IgD-negative memory B cell (primary cell): ENCODE results near the gene PRDM15. TPM values are rescaled to one million over a fixed set of nuclear protein-coding genes. Genes with fewer than 3 reads are reported as not detected.

Source experiments
- H3K27ac Mint-ChIP-seq, 3 donors: one replicate each; pipeline ENCODE4 v1.8.0; 2020 to 2022; ENCODE audit warnings: mild to moderate bottlenecking in 3 of 3, mixed read lengths in 3 of 3, moderate library complexity in 1 of 3
- H3K27me3 Mint-ChIP-seq: one replicate; pipeline ENCODE4 v1.8.0; 2021; ENCODE audit warnings: mixed read lengths
- H3K36me3 Mint-ChIP-seq: one replicate; pipeline ENCODE4 v1.8.0; 2020; ENCODE audit warnings: mild to moderate bottlenecking, mixed read lengths
- H3K4me1 Mint-ChIP-seq, 3 donors: one replicate each; pipeline ENCODE4 v1.8.0; 2020 to 2022; ENCODE audit warnings: mixed read lengths in 3 of 3, mild to moderate bottlenecking in 1 of 3
- H3K4me3 Mint-ChIP-seq, 4 donors: one replicate each; pipeline ENCODE4 v1.8.0; 2020 to 2022; ENCODE audit warnings: mild to moderate bottlenecking in 4 of 4, mixed read lengths in 4 of 4, moderate library complexity in 3 of 4
- H3K9me3 Mint-ChIP-seq, 3 donors: one replicate each; pipeline ENCODE4 v1.8.0; 2020 to 2021; ENCODE audit warnings: mixed read lengths in 3 of 3, mild to moderate bottlenecking in 1 of 3
- polyA plus RNA-seq: library from polyadenylated mRNA; unstranded; fragments of 300-500 nt; fragmentation: Illumina TruSeq; gene quantifications from one replicate; pipeline ENCODE4 v1.2.3, GENCODE V29; 2021

The PRDM15 gene
- polyA plus RNA-seq, 1 donor from 2014 or later = 5.6 TPM

GRCh38 chr21:41768437-41769042 lies 110.6 kb downstream of the PRDM15 start:
- Mint-ChIP-seq H3K4me3 (peak overlapping the region; percentile 23 to 88 (median 48)), H3K9me3 (peaks cover 0 to 5% (median 0%) of the 10 kb centered on the region in 3 donors), H3K4me1 (peaks cover 20 to 33% (median 20%) of the 10 kb centered on the region in 3 donors), H3K36me3 (no peaks in the 10 kb centered on the region), H3K27ac (peak overlapping the region in 1 of 3 donors; percentile 23), H3K27me3 (peaks cover 70% of the 10 kb centered on the region)

- H3K9me3 Mint-ChIP-seq = peaks cover 0 to 5% (median 0%) of the 10 kb centered on the region in 3 donors
- H3K36me3 Mint-ChIP-seq = no peaks in the 10 kb centered on the region
- peak overlapping the region; percentile 46 to 90 (median 78) for H3K4me3 Mint-ChIP-seq
- peaks cover 74% of the 10 kb centered on the region for H3K27me3 Mint-ChIP-seq
- H3K4me1 Mint-ChIP-seq = peaks cover 20 to 33% (median 20%) of the 10 kb centered on the region in 3 donors
- peak overlapping the region in 2 of 3 donors; percentile 45 to 76 for H3K27ac Mint-ChIP-seq
These were observed 111.3 kb downstream of the PRDM15 start for GRCh38 chr21:41767606-41768436.

GRCh38 chr21:41766883-41767605 lies 112.1 kb downstream of the PRDM15 start, which contains the start of gene RIPK4:
TSS of gene RIPK4 (minus strand) at chr21:41767052. CDS start at chr21:41767041, 11 bp downstream.
- Mint-ChIP-seq H3K4me3 (peak within 1 kb of the TSS; percentile 74 to 90 (median 82)), H3K27ac (peak within 1 kb of the TSS in 2 of 3 donors; percentile 45 to 76), H3K27me3 (peaks cover 72% of the 10 kb centered on the region), H3K9me3 (peaks cover 0 to 5% (median 0%) of the 10 kb centered on the region in 3 donors), H3K36me3 (no peaks in the 10 kb centered on the region), H3K4me1 (peaks cover 20 to 33% (median 20%) of the 10 kb centered on the region in 3 donors)

- peaks cover 0 to 5% (median 0%) of the 10 kb centered on the region in 3 donors for H3K9me3 Mint-ChIP-seq
- peak overlapping the region in 2 of 4 donors; percentile 44 to 76 for H3K4me3 Mint-ChIP-seq
- H3K4me1 Mint-ChIP-seq = peaks cover 22 to 38% (median 26%) of the 10 kb centered on the region in 3 donors
- H3K36me3 Mint-ChIP-seq = no peaks in the 10 kb centered on the region
- peaks cover 75% of the 10 kb centered on the region for H3K27me3 Mint-ChIP-seq
- H3K27ac Mint-ChIP-seq = peak overlapping the region in 1 of 3 donors; percentile 69
These were observed 112.9 kb downstream of the PRDM15 start for GRCh38 chr21:41765973-41766882.

- H3K27ac Mint-ChIP-seq = peak overlapping the region in 1 of 3 donors; percentile 69
- H3K36me3 Mint-ChIP-seq = no peaks in the 10 kb centered on the region
- H3K4me1 Mint-ChIP-seq = peaks cover 24 to 38% (median 30%) of the 10 kb centered on the region in 3 donors
- H3K27me3 Mint-ChIP-seq = peaks cover 77% of the 10 kb centered on the region
- H3K4me3 Mint-ChIP-seq = peak overlapping the region in 3 of 4 donors; percentile 12 to 76 (median 57)
- peaks cover 0 to 5% (median 0%) of the 10 kb centered on the region in 3 donors for H3K9me3 Mint-ChIP-seq
These were observed 113.7 kb downstream of the PRDM15 start for GRCh38 chr21:41765420-41765821.

- Mint-ChIP-seq H3K27ac (peak overlapping the region in 1 of 3 donors; percentile 69), H3K9me3 (peaks cover 0 to 5% (median 0%) of the 10 kb centered on the region in 3 donors), H3K4me3 (peak overlapping the region in 3 of 4 donors; percentile 25 to 76 (median 29)), H3K27me3 (peaks cover 77% of the 10 kb centered on the region), H3K4me1 (peaks cover 23 to 35% (median 30%) of the 10 kb centered on the region in 3 donors), H3K36me3 (no peaks in the 10 kb centered on the region)
These were observed 114.4 kb downstream of the PRDM15 start for GRCh38 chr21:41764558-41765419.

GRCh38 chr21:41763996-41764395 lies 115.1 kb downstream of the PRDM15 start:
- no peak overlapping the region for H3K27ac Mint-ChIP-seq
- H3K9me3 Mint-ChIP-seq = peaks cover 0 to 5% (median 0%) of the 10 kb centered on the region in 3 donors
- peaks cover 77% of the 10 kb centered on the region for H3K27me3 Mint-ChIP-seq
- no peak overlapping the region for H3K4me3 Mint-ChIP-seq
- peaks cover 21 to 33% (median 28%) of the 10 kb centered on the region in 3 donors for H3K4me1 Mint-ChIP-seq
- H3K36me3 Mint-ChIP-seq = no peaks in the 10 kb centered on the region

- H3K36me3 Mint-ChIP-seq = no peaks in the 10 kb centered on the region
- peaks cover 73% of the 10 kb centered on the region for H3K27me3 Mint-ChIP-seq
- no peak overlapping the region for H3K27ac Mint-ChIP-seq
- H3K4me1 Mint-ChIP-seq = peaks cover 19 to 28% (median 24%) of the 10 kb centered on the region in 3 donors
- peaks cover 0 to 5% (median 0%) of the 10 kb centered on the region in 3 donors for H3K9me3 Mint-ChIP-seq
- peak overlapping the region in 1 of 4 donors; percentile 5 for H3K4me3 Mint-ChIP-seq
These were observed 115.7 kb downstream of the PRDM15 start for GRCh38 chr21:41763398-41763931.

- peak overlapping the region in 1 of 3 donors; percentile 80 for H3K27ac Mint-ChIP-seq
- H3K27me3 Mint-ChIP-seq = peaks cover 66% of the 10 kb centered on the region
- H3K9me3 Mint-ChIP-seq = peaks cover 0 to 5% (median 0%) of the 10 kb centered on the region in 3 donors
- no peak overlapping the region for H3K4me3 Mint-ChIP-seq
- peaks cover 12 to 21% (median 17%) of the 10 kb centered on the region in 3 donors for H3K4me1 Mint-ChIP-seq
- H3K36me3 Mint-ChIP-seq = no peaks in the 10 kb centered on the region
These were observed 116.4 kb downstream of the PRDM15 start for GRCh38 chr21:41762753-41763152.

- peaks cover 0 to 1% (median 0%) of the 10 kb centered on the region in 3 donors for H3K9me3 Mint-ChIP-seq
- H3K36me3 Mint-ChIP-seq = no peaks in the 10 kb centered on the region
- peak overlapping the region; percentile 46 to 80 (median 65) for H3K27ac Mint-ChIP-seq
- H3K4me1 Mint-ChIP-seq = peaks cover 5 to 14% (median 10%) of the 10 kb centered on the region in 3 donors
- peaks cover 59% of the 10 kb centered on the region for H3K27me3 Mint-ChIP-seq
- peak overlapping the region in 1 of 4 donors; percentile 81 for H3K4me3 Mint-ChIP-seq
These were observed 117.1 kb downstream of the PRDM15 start for GRCh38 chr21:41761934-41762635.

- Mint-ChIP-seq H3K4me3 (peak overlapping the region in 2 of 4 donors; percentile 39 to 55), H3K27me3 (peaks cover 62% of the 10 kb centered on the region), H3K9me3 (peaks cover 0 to 1% (median 0%) of the 10 kb centered on the region in 3 donors)
These were observed 117.8 kb downstream of the PRDM15 start for GRCh38 chr21:41761211-41761933.

More at GRCh38 chr21:41761211-41761933, 117.8 kb downstream of the PRDM15 start:
- Mint-ChIP-seq H3K36me3 (no peaks in the 10 kb centered on the region), H3K27ac (peak overlapping the region in 2 of 3 donors; percentile 46 to 65), H3K4me1 (peaks cover 5 to 13% (median 9%) of the 10 kb centered on the region in 3 donors)
